Spleen (tissue), 11 donors: ENCODE results near the gene RNPEPL1. TPM values are rescaled to one million over a fixed set of nuclear protein-coding genes. Genes with fewer than 3 reads are reported as not detected.

Experiments
- DNase-seq: peaks from one replicate; pipeline ENCODE4 v3.0.0-alpha.2; 2020
- H3K27ac ChIP-seq, 8 donors: fragments of 200-600 bp; sonication (generic) in 7 of 8; 1 replicate in 4 of 8; 2 replicates in 4 of 8; pipeline versions ENCODE4 v1.5.0 to v1.8.0; 2016 to 2021; ENCODE audit warnings: inconsistent platforms in 4 of 8, mild to moderate bottlenecking in 4 of 8, moderate library complexity in 1 of 8
- H3K27me3 ChIP-seq, 7 donors: fragments of 200-600 bp; sonication (generic) in 6 of 7; replicated peaks in 1 of 7; 1 replicate in 4 of 7; 2 replicates in 3 of 7; pipeline versions ENCODE4 v1.5.0 to v1.8.0; 2016 to 2021; ENCODE audit warnings: inconsistent platforms in 3 of 7, mild to moderate bottlenecking in 1 of 7
- H3K36me3 ChIP-seq, 6 donors: fragments of 200-600 bp; sonication (generic) in 5 of 6; 1 replicate in 4 of 6; 2 replicates in 2 of 6; pipeline versions ENCODE4 v1.5.0 to v1.8.0; 2016 to 2021; ENCODE audit warnings: inconsistent platforms in 2 of 6
- H3K4me1 ChIP-seq, 6 donors: fragments of 200-600 bp; sonication (generic) in 5 of 6; 1 replicate in 3 of 6; 2 replicates in 3 of 6; pipeline versions ENCODE4 v1.5.0 to v1.8.0; 2016 to 2021; ENCODE audit warnings: inconsistent platforms in 3 of 6
- H3K4me3 ChIP-seq, 8 donors: fragments of 200-600 bp; sonication (generic) in 7 of 8; 1 replicate in 4 of 8; 2 replicates in 4 of 8; pipeline versions ENCODE4 v1.5.0 to v1.8.0; 2016 to 2021; ENCODE audit warnings: inconsistent platforms in 4 of 8, mild to moderate bottlenecking in 4 of 8, moderate library complexity in 2 of 8
- H3K9me3 ChIP-seq, 8 donors: fragments of 200-600 bp; sonication (generic) in 7 of 8; 1 replicate in 4 of 8; 2 replicates in 4 of 8; pipeline versions ENCODE4 v1.5.0 to v1.8.0; 2016 to 2021; ENCODE audit warnings: inconsistent platforms in 4 of 8
- POLR2A ChIP-seq, 3 donors: fragments of 450-650 bp; IDR thresholded peaks; one replicate each; pipeline ENCODE4 v1.5.1; 2017; ENCODE audit warnings: antibody characterized with exemption in 3 of 3, mild to moderate bottlenecking in 1 of 3
- POLR2AphosphoS5 ChIP-seq, 3 donors: sonication (generic); formaldehyde crosslinking; IDR thresholded peaks; one replicate each; pipeline ENCODE4 v1.5.1; 2017; ENCODE audit warnings: antibody characterized with exemption in 3 of 3
- WGBS, 5 donors: extraction: QIAGEN DNeasy Blood & Tissue Kit in 3 of 5; methylation state at CpG; one replicate each; pipeline versions ENCODE4 v1.1.5 to v1.1.7; 2013 to 2018; 5-methylcytosine and 5-hydroxymethylcytosine counted together
- intact Hi-C: fragments of 100-400 bp; cut with DNase I; formaldehyde crosslinking; loops from one replicate; pipeline ENCODE4 v1.15.0; 2023; ENCODE audit warnings: low total_unique reads
- polyA plus RNA-seq, 3 donors: library from polyadenylated mRNA; stranded (reverse); fragments of 200-250 nt; gene quantifications; one replicate each; pipeline ENCODE4 v1.2.1, GENCODE V29; 2013
- total RNA-seq, 7 donors: library from RNA; depleted of rRNA in 3 of 7; stranded (reverse); fragments of >200 nt in 3 of 7; fragmentation: NEBNext Ultra II Directional in 4 of 7; extraction: Animal tissue kit (Norgen Biotek cat#: 25700) in 4 of 7; gene quantifications; one replicate each; pipeline versions ENCODE4 v1.1.0 to v1.2.1, GENCODE V29; 2016 to 2021
- TF ChIP-seq, protein P1 (sequence below), 11 experiments: fragments of 200-600 bp in 7 of 11; fragments of 450-650 bp in 4 of 11; sonication (generic) in 4 of 11; IDR thresholded peaks in 8 of 11; conservative IDR thresholded peaks in 3 of 11; 1 replicate in 7 of 11; 2 replicates in 4 of 11; pipeline versions ENCODE4 v1.4.0 to v1.8.0; 2016 to 2021; ENCODE audit warnings: antibody characterized with exemption in 11 of 11, inconsistent platforms in 4 of 11, mild to moderate bottlenecking in 1 of 11
- donor health status: healthy with polysubstance abuse.
- donor health status: DM: no; HTN: no; CAD: no; lungs with moderate emphysema.
- donor health status: DM: no; HTN: no; CAD: no.
- donor health status: Bipolar disorder and iron deficiency.
- donor health status: healthy.
- donor health status: DM: no; HTN: no; CAD: no.
- donor health status: DM: yes; HTN: yes; CAD: no.

Gene RNPEPL1
- total and polyA plus RNA-seq, 10 donors: 57.2 to 165 (median 87.4) TPM

DNA sequence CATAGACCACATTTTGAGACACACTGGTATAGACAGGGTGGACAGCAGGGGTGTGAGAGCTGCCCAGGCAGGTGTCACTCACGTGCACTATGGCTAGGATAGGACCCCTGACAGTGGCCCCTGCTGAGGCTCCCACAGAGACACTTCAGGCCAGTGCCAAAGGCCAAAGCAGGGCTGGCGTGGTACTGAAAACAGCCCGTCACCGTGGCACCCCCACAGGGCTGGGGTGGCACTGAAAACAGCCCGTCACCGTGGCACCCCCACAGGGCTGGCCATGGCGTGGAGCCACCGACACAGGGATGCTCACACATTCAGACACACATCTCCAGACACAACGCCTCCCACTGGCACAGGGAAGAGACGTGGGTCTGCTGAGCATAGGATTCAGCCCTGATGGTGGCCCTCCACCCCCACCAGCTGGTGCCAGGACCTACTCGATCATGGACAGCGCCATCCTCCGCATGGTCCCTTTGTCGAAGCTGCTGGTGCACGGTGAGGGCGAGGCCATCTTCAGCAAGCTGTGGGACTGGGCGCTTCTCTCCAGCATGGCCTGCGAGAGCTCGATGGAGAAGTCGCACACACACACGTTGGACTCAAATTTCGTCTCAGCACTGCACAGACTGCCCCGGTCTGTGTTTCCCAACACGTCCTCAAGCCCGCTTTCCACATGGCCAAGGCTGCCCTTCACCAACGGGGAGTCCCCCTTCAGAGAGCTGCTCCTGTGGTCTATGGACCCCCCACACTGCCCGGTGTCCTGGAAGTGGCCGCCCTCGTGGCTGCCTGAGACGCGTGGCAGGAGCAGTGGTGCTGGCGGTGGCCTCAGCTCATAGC, 44.6 kb upstream of the RNPEPL1 start:
- H3K4me1 ChIP-seq: peaks cover 0 to 16% (median 3%) of the 10 kb centered on the region in 6 donors
- intact Hi-C loops: no loop called here
- H3K27me3 ChIP-seq: peaks cover 0 to 16% (median 0%) of the 10 kb centered on the region in 7 donors
- DNase-seq: peak; percentile 61
- peaks cover 0 to 48% (median 26%) of the 10 kb centered on the region in 8 donors for H3K9me3 ChIP-seq
- WGBS, 5 donors: 96 to 98% (median 96%) methylated on average over 23 to 32 of the region's 32 CpGs
- H3K4me3 ChIP-seq: no peak overlapping the region
- peaks cover 0 to 76% (median 33%) of the 10 kb centered on the region in 6 donors for H3K36me3 ChIP-seq
- no peak overlapping the region for H3K27ac ChIP-seq
- TF ChIP-seq, protein P1, sequence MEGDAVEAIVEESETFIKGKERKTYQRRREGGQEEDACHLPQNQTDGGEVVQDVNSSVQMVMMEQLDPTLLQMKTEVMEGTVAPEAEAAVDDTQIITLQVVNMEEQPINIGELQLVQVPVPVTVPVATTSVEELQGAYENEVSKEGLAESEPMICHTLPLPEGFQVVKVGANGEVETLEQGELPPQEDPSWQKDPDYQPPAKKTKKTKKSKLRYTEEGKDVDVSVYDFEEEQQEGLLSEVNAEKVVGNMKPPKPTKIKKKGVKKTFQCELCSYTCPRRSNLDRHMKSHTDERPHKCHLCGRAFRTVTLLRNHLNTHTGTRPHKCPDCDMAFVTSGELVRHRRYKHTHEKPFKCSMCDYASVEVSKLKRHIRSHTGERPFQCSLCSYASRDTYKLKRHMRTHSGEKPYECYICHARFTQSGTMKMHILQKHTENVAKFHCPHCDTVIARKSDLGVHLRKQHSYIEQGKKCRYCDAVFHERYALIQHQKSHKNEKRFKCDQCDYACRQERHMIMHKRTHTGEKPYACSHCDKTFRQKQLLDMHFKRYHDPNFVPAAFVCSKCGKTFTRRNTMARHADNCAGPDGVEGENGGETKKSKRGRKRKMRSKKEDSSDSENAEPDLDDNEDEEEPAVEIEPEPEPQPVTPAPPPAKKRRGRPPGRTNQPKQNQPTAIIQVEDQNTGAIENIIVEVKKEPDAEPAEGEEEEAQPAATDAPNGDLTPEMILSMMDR (IDR thresholded peaks at IDR 0.05 in 8 of 11, conservative IDR thresholded peaks at IDR 0.05 in 3 of 11): no peak
- TF ChIP-seq POLR2AphosphoS5 (IDR thresholded peaks at IDR 0.05): peak in 1 of 3 donors; percentile 53
- TF ChIP-seq POLR2A (IDR thresholded peaks at IDR 0.05): no peak

DNA sequence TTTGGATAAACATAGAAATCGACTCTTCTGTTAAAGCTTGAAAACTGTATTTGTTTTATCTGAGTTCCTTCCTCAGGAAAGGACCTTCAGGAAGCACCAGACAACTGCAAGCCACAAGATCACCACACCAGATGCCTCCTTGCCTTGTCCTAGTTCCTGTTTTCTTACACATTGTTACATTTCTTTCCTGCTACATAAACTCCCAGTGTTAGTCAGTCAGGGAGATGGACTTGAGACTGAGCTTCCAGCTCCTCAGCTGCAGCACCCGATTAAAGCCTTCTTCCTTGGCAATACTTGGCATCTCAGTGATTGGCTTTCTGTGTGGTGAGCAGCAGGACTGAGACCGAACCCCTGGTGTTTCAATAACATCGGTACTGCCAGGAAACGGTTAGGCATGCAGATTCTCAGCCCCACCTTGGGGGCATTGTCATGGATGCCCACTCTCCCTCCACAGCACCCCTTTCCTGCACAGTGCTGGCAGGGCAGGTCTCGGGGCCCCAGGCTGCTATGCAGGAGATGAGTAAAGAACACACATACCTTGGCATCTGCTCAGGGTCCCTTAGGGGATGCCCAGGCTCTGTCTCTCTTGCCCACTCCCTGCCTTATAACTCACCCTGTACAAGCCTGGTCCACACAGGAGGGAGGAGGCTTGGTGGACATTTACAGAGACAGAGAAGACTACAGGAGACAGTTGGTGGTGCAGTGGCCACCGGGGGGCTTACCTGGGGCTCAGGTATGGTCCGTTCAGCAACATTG, 43.1 kb upstream of the RNPEPL1 start:
- H3K4me1 ChIP-seq: peaks cover 0 to 4% (median 2%) of the 10 kb centered on the region in 6 donors
- 81 to 85% (median 82%) methylated on average over 7 to 8 of the region's 8 CpGs for WGBS, 5 donors
- peaks cover 0 to 56% (median 26%) of the 10 kb centered on the region in 8 donors for H3K9me3 ChIP-seq
- peak in 1 of 3 donors; percentile 7 for TF ChIP-seq POLR2AphosphoS5 (IDR thresholded peaks at IDR 0.05)
- TF ChIP-seq POLR2A (IDR thresholded peaks at IDR 0.05): no peak
- H3K4me3 ChIP-seq: no peak overlapping the region
- H3K36me3 ChIP-seq: peaks cover 0 to 84% (median 40%) of the 10 kb centered on the region in 6 donors
- intact Hi-C loops: no loop called here
- H3K27me3 ChIP-seq: peaks cover 0 to 5% (median 0%) of the 10 kb centered on the region in 7 donors
- H3K27ac ChIP-seq: no peak overlapping the region
- DNase-seq: peak; percentile 32

DNA sequence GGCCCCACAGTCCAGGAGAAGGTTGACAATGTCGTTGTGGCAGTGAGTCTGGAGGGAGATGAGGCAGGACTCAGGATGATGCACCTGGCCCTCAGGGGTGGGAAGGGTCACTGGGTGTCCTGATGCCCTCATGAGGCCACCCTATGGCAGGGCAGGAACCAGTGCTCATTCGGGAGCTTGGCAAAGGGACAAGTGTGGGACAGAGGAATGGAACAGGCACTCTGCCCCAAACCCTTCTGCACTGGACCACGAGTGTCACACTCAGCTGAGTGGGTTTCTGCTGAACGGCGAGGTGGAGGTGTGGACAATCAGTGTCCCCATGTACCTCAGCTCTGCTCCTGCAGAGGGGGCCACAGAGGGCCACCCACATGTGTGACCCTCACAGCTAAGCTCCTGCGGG, 42.5 kb upstream of the RNPEPL1 start:
- WGBS, 5 donors: 96 to 99% (median 98%) methylated on average over 5 to 6 of the region's 6 CpGs
- intact Hi-C loops: no loop called here
- DNase-seq: peak; percentile 41
- Histone ChIP-seq H3K4me3 (no peak overlapping the region), H3K27ac (no peak overlapping the region), H3K4me1 (no peaks in the 10 kb centered on the region), H3K9me3 (peaks cover 0 to 63% (median 32%) of the 10 kb centered on the region in 8 donors), H3K27me3 (no peaks in the 10 kb centered on the region), H3K36me3 (peaks cover 0 to 91% (median 40%) of the 10 kb centered on the region in 6 donors)
- TF ChIP-seq POLR2A (IDR thresholded peaks at IDR 0.05): no peak
- no peak for TF ChIP-seq POLR2AphosphoS5 (IDR thresholded peaks at IDR 0.05)
- TF ChIP-seq, protein P1 (IDR thresholded peaks at IDR 0.05 in 8 of 11, conservative IDR thresholded peaks at IDR 0.05 in 3 of 11): no peak

DNA sequence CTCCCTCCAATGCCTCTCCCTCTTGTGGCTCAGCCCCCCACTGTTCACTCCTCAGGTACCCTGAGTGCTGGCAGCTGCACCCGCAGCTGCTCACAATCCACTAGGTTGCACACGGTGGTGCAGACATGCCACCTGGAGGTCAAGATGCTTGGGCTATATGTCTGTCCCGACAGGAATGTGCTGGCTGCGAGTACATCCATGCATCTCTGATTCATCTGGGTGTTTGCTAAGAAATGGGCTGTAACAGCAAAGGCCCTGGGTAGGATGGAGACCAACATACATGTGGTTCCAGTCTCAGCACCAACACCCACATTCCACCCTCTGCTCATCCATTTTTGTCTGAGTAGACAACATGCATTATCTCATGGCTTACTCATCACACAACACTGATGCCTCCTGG, 41.8 kb upstream of the RNPEPL1 start:
- 85 to 100% (median 91%) methylated on average over 3 to 4 of the region's 4 CpGs for WGBS, 5 donors
- no peak for TF ChIP-seq POLR2AphosphoS5 (IDR thresholded peaks at IDR 0.05)
- TF ChIP-seq, protein P1 (IDR thresholded peaks at IDR 0.05 in 8 of 11, conservative IDR thresholded peaks at IDR 0.05 in 3 of 11): no peak
- TF ChIP-seq POLR2A (IDR thresholded peaks at IDR 0.05): no peak

More for the DNA sequence above, 41.8 kb upstream of the RNPEPL1 start:
- intact Hi-C loops: no loop called here
- Histone ChIP-seq H3K4me1 (no peaks in the 10 kb centered on the region), H3K27ac (no peak overlapping the region), H3K36me3 (peaks cover 0 to 97% (median 43%) of the 10 kb centered on the region in 6 donors), H3K9me3 (peaks cover 2 to 70% (median 39%) of the 10 kb centered on the region in 8 donors), H3K27me3 (no peaks in the 10 kb centered on the region), H3K4me3 (no peak overlapping the region)
- DNase-seq: peak; percentile 18
